Thyroid gland (tissue), 4 donors: ENCODE data around the gene CDYL. TPM values are rescaled to one million over a fixed set of nuclear protein-coding genes. Genes with fewer than 3 reads are reported as not detected.
A peak's percentile ranks its signal among the peaks of the same experiment; 100 is the strongest.

Source experiments
- DNase-seq, 2 donors: peaks; one replicate each; pipeline ENCODE4 v3.0.0-alpha.2; 2019
- H3K27ac ChIP-seq, 3 donors: fragments of 200-600 bp; sonication (generic); 1 replicate in 2 of 3; 2 replicates in 1 of 3; pipeline ENCODE4 v1.5.1; 2016 to 2019; ENCODE audit warnings: mild to moderate bottlenecking in 1 of 3, moderate library complexity in 1 of 3
- H3K27me3 ChIP-seq: fragments of 200-600 bp; sonication (generic); one replicate; pipeline ENCODE4 v1.5.1; 2019
- H3K36me3 ChIP-seq, 2 donors: fragments of 200-600 bp; sonication (generic); one replicate each; pipeline ENCODE4 v1.5.1; 2016 to 2019
- H3K4me1 ChIP-seq, 2 donors: fragments of 200-600 bp; sonication (generic); one replicate each; pipeline ENCODE4 v1.5.1; 2017 to 2019
- H3K4me3 ChIP-seq, 3 donors: fragments of 200-600 bp; sonication (generic); replicated peaks in 1 of 3; 1 replicate in 2 of 3; 2 replicates in 1 of 3; pipeline ENCODE4 v1.5.1; 2016; ENCODE audit warnings: mild to moderate bottlenecking in 1 of 3
- H3K9me3 ChIP-seq: fragments of 200-600 bp; sonication (generic); one replicate; pipeline ENCODE4 v1.5.1; 2017
- POLR2A ChIP-seq, 2 donors: fragments of 450-650 bp; IDR thresholded peaks; one replicate each; pipeline ENCODE4 v1.6.1; 2017; ENCODE audit warnings: antibody characterized with exemption in 2 of 2, mild to moderate bottlenecking in 2 of 2, moderate library complexity in 1 of 2
- WGBS, 2 donors: methylation state at CpG; one replicate each; pipeline ENCODE4 v1.1.5; 2017; 5-methylcytosine and 5-hydroxymethylcytosine counted together
- intact Hi-C: fragments of 100-400 bp; cut with DNase I; formaldehyde crosslinking; loops from one replicate; pipeline ENCODE4 v1.15.1; 2023
- total RNA-seq, 4 donors: library from RNA; depleted of rRNA; stranded (reverse); fragments of >200 nt; gene quantifications; one replicate each; pipeline ENCODE4 v1.2.3, GENCODE V29; 2016
- TF ChIP-seq, protein P1 (sequence below), 6 experiments: fragments of 200-600 bp in 3 of 6; fragments of 450-650 bp in 3 of 6; sonication (generic) in 3 of 6; IDR thresholded peaks; one replicate each; pipeline ENCODE4 v1.5.1; 2016 to 2019; ENCODE audit warnings: antibody characterized with exemption in 6 of 6, mild to moderate bottlenecking in 2 of 6, inconsistent platforms in 1 of 6, moderate library complexity in 1 of 6

The CDYL gene, protein sequence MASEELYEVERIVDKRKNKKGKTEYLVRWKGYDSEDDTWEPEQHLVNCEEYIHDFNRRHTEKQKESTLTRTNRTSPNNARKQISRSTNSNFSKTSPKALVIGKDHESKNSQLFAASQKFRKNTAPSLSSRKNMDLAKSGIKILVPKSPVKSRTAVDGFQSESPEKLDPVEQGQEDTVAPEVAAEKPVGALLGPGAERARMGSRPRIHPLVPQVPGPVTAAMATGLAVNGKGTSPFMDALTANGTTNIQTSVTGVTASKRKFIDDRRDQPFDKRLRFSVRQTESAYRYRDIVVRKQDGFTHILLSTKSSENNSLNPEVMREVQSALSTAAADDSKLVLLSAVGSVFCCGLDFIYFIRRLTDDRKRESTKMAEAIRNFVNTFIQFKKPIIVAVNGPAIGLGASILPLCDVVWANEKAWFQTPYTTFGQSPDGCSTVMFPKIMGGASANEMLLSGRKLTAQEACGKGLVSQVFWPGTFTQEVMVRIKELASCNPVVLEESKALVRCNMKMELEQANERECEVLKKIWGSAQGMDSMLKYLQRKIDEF
- 10 to 100 TPM; 22.6 to 61.4 (median 43.7) TPM for total RNA-seq

DNA sequence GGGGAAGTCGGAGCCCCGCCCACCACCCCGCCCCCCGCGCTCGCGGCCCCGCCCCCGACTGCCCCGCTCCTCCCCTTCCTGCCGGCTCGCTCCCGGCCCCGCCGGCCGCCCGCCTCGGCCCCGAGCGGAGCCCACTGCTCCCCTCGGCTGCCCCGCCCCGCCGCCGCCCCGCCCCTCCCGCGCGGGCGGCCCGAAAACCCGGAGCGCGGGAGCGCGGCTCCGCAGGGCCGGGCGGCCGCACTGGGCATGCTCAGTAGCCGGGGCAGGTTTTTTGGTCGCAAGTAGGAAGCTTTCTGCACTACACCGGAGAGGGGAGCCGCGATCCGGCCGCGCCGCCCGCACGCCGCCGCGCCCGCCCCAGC lies at the start of gene CDYL:
CDYL (plus strand) TSS at position 274 of the 362 bp plus-strand sequence. CDS start 380 bp downstream, outside the sequence.
- H3K36me3 ChIP-seq: no peaks in the 10 kb centered on the region
- H3K27me3 ChIP-seq: no peaks in the 10 kb centered on the region
- TF ChIP-seq, protein P1, sequence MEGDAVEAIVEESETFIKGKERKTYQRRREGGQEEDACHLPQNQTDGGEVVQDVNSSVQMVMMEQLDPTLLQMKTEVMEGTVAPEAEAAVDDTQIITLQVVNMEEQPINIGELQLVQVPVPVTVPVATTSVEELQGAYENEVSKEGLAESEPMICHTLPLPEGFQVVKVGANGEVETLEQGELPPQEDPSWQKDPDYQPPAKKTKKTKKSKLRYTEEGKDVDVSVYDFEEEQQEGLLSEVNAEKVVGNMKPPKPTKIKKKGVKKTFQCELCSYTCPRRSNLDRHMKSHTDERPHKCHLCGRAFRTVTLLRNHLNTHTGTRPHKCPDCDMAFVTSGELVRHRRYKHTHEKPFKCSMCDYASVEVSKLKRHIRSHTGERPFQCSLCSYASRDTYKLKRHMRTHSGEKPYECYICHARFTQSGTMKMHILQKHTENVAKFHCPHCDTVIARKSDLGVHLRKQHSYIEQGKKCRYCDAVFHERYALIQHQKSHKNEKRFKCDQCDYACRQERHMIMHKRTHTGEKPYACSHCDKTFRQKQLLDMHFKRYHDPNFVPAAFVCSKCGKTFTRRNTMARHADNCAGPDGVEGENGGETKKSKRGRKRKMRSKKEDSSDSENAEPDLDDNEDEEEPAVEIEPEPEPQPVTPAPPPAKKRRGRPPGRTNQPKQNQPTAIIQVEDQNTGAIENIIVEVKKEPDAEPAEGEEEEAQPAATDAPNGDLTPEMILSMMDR (IDR thresholded peaks at IDR 0.05): no peak
- peak in 1 of 2 donors; percentile 66 for TF ChIP-seq POLR2A (IDR thresholded peaks at IDR 0.05)
- DNase-seq: peak; percentile 86 to 90
- no peaks in the 10 kb centered on the region for H3K9me3 ChIP-seq
- no CpG with 5 or more reads among the region's 55 CpGs for WGBS, 2 donors
- H3K4me1 ChIP-seq: peaks cover 5 to 22% of the 10 kb centered on the region in 2 donors
- H3K27ac ChIP-seq: peak within 1 kb of the TSS; percentile 69 to 80 (median 76)
- intact Hi-C loops: no loop called here
- H3K4me3 ChIP-seq: peak within 1 kb of the TSS in 2 of 3 donors; percentile 6 to 66

GRCh38 chr6:4726645-4727044 lies 49.6 kb upstream of the CDYL start:
- WGBS, 2 donors: 92 to 95% methylated on average over 1 of the region's 1 CpG
- Histone ChIP-seq H3K36me3 (no peaks in the 10 kb centered on the region), H3K27ac (no peak overlapping the region), H3K4me1 (no peaks in the 10 kb centered on the region), H3K4me3 (no peak overlapping the region), H3K9me3 (no peaks in the 10 kb centered on the region), H3K27me3 (no peaks in the 10 kb centered on the region)
- no peak for TF ChIP-seq POLR2A (IDR thresholded peaks at IDR 0.05)
- TF ChIP-seq, protein P1 (IDR thresholded peaks at IDR 0.05): no peak
- no peak for DNase-seq
- intact Hi-C loops: no loop called here

GRCh38 chr6:4727217-4727616 lies 49.0 kb upstream of the CDYL start:
- intact Hi-C loops: no loop called here
- no peaks in the 10 kb centered on the region for H3K36me3 ChIP-seq
- DNase-seq: no peak
- no peaks in the 10 kb centered on the region for H3K9me3 ChIP-seq
- TF ChIP-seq, protein P1 (IDR thresholded peaks at IDR 0.05): no peak
- no peak for TF ChIP-seq POLR2A (IDR thresholded peaks at IDR 0.05)
- no peaks in the 10 kb centered on the region for H3K4me1 ChIP-seq
- H3K4me3 ChIP-seq: no peak overlapping the region
- no peaks in the 10 kb centered on the region for H3K27me3 ChIP-seq
- no peak overlapping the region for H3K27ac ChIP-seq

- peaks cover 0 to 2% of the 10 kb centered on the region in 2 donors for H3K4me1 ChIP-seq
- H3K27ac ChIP-seq: no peak overlapping the region
- 44 to 48% methylated on average over 8 of the region's 8 CpGs for WGBS, 2 donors
- TF ChIP-seq POLR2A (IDR thresholded peaks at IDR 0.05): no peak
- TF ChIP-seq, protein P1 (IDR thresholded peaks at IDR 0.05): no peak
- DNase-seq: no peak
- no peaks in the 10 kb centered on the region for H3K36me3 ChIP-seq
- no peaks in the 10 kb centered on the region for H3K27me3 ChIP-seq
- no peaks in the 10 kb centered on the region for H3K9me3 ChIP-seq
- intact Hi-C loops: no loop called here
- no peak overlapping the region for H3K4me3 ChIP-seq
These were observed 48.4 kb upstream of the CDYL start for GRCh38 chr6:4727671-4728435.

DNA sequence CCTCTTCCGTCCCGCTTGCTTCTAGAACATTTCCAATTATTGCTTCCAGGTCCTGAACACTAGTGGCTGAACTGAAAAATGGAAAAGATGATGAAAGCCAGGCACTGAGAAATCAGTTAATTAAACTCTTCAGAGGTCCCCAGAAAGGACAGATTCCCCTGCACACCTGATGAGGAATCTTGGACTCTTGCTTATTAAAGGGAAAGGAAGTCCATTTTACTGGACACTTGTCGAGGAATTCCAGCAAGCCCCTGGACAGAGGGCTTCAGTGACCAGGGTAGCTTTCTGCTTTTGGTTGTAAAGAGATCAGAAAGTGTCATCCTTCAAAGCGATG lies 47.8 kb upstream of the CDYL start:
- intact Hi-C loops: no loop called here

More for the DNA sequence above, 47.8 kb upstream of the CDYL start:
- Histone ChIP-seq H3K4me1 (peaks cover 0 to 4% of the 10 kb centered on the region in 2 donors), H3K9me3 (no peaks in the 10 kb centered on the region), H3K27ac (no peak overlapping the region), H3K27me3 (no peaks in the 10 kb centered on the region), H3K36me3 (no peaks in the 10 kb centered on the region), H3K4me3 (no peak overlapping the region)
- 78 to 93% methylated on average over 4 of the region's 4 CpGs for WGBS, 2 donors
- no peak for TF ChIP-seq POLR2A (IDR thresholded peaks at IDR 0.05)
- TF ChIP-seq, protein P1 (IDR thresholded peaks at IDR 0.05): no peak
- no peak for DNase-seq
